ENCODE measurements around the gene NR3C1.

The NR3C1 gene

DNA sequence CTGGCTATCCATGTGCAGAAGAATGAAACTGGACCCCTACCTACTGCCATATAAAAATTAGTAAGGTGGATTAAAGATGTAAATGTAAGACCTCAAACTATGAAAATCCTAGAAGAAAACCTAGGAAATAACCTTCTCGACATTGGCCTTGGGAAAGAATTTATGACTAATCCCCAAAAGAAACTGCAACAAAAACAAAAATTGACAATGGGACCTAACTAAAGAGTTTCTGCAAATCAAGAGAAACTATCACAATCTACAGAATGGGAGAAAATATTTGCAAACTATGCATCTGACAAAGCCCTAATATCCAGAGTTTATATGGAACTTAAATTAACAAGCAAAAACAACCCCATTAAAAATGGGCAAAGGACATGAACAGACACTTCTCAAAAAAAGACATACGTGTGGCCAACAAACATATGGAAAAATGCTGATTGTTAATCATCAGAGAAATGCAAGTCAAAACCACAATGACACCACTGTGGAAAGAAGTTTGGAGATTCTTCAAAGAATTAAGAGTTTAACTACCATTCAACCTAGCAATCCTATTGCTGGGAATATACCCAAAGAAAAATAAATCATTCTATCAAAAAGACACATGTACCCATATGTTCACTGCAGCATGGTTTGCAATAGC, 98.5 kb downstream of the NR3C1 start:
- no peaks in the 10 kb centered on the region for H3K36me3 ChIP-seq (ENCODE audit: control insufficient read depth, insufficient read depth, low read length)
- no peak for TF ChIP-seq CTCF (IDR thresholded peaks at IDR 0.05)
- no peak overlapping the region for H3K27ac ChIP-seq
- no peaks in the 10 kb centered on the region for H3K27me3 ChIP-seq (ENCODE audit: control insufficient read depth, insufficient read depth, low read length)
- no peak overlapping the region for H3K9ac ChIP-seq
- no peaks in the 10 kb centered on the region for H3K9me3 ChIP-seq (ENCODE audit: control insufficient read depth, low read length)
- H3K79me2 ChIP-seq: peaks cover 4% of the 10 kb centered on the region
- H3K4me2 ChIP-seq (ENCODE audit: low read length): no peak overlapping the region
- no peak overlapping the region for H2AFZ ChIP-seq
- no peaks in the 10 kb centered on the region for H3K4me1 ChIP-seq
- no peak overlapping the region for H3K4me3 ChIP-seq (ENCODE audit: low read depth, low read length)

DNA sequence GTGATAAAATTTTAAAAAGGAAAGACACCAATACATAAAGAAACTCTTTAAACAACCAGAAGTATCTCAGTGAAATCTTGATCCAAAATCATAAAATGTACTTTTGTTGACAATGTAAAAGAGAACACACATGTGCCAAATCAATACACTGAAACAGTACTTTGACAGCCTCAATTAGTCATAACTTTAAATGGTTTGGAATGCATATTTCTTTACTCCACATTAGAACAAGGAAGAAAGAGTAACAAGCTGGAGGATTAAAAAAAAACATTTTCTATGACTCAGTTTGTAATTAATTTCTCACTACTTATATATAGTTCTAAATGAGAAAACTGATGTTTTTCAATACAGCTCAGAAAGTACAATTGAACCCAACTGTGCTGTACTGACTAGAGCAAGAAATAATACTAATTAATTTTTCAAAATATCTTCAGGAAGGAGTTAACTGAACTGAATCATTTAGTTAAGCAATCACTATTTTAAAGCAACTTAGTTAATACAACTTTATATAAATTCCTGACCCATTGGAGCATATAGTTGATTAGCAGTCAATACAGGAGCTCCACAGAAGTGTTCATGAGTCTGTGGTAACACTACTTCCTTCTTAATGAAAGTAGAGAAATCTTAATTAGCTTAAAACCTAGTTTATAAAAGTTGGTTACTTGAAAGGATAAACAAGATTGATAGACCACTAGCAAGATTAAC, 101.0 kb downstream of the NR3C1 start:
- Histone ChIP-seq H3K4me3 (ENCODE audit: low read depth, low read length) (no peak overlapping the region), H2AFZ (no peak overlapping the region), H3K9me3 (ENCODE audit: control insufficient read depth, low read length) (no peaks in the 10 kb centered on the region), H3K4me2 (ENCODE audit: low read length) (no peak overlapping the region), H3K27me3 (ENCODE audit: control insufficient read depth, insufficient read depth, low read length) (no peaks in the 10 kb centered on the region), H3K4me1 (no peaks in the 10 kb centered on the region), H3K79me2 (peaks cover 4% of the 10 kb centered on the region), H3K27ac (no peak overlapping the region), H3K9ac (no peak overlapping the region), H3K36me3 (ENCODE audit: control insufficient read depth, insufficient read depth, low read length) (no peaks in the 10 kb centered on the region)
- TF ChIP-seq CTCF (IDR thresholded peaks at IDR 0.05): no peak

- no peaks in the 10 kb centered on the region for H3K27me3 ChIP-seq (ENCODE audit: control insufficient read depth, insufficient read depth, low read length)
- no peak overlapping the region for H3K27ac ChIP-seq
- no peak for TF ChIP-seq CTCF (IDR thresholded peaks at IDR 0.05)
- H3K4me2 ChIP-seq (ENCODE audit: low read length): no peak overlapping the region
- no peak overlapping the region for H2AFZ ChIP-seq
- no peaks in the 10 kb centered on the region for H3K9me3 ChIP-seq (ENCODE audit: control insufficient read depth, low read length)
- H3K79me2 ChIP-seq: no peaks in the 10 kb centered on the region
- no peaks in the 10 kb centered on the region for H3K4me1 ChIP-seq
- H3K4me3 ChIP-seq (ENCODE audit: low read depth, low read length): no peak overlapping the region
- no peaks in the 10 kb centered on the region for H3K36me3 ChIP-seq (ENCODE audit: control insufficient read depth, insufficient read depth, low read length)
- H3K9ac ChIP-seq: no peak overlapping the region
Observed at GRCh38 chr5:143297756-143298155, 105.7 kb downstream of the NR3C1 start.

GRCh38 chr5:143290125-143290524, 113.4 kb downstream of the NR3C1 start:
- Histone ChIP-seq H3K4me1 (no peaks in the 10 kb centered on the region), H3K27ac (no peak overlapping the region)
- TF ChIP-seq CTCF (IDR thresholded peaks at IDR 0.05): no peak

DNA sequence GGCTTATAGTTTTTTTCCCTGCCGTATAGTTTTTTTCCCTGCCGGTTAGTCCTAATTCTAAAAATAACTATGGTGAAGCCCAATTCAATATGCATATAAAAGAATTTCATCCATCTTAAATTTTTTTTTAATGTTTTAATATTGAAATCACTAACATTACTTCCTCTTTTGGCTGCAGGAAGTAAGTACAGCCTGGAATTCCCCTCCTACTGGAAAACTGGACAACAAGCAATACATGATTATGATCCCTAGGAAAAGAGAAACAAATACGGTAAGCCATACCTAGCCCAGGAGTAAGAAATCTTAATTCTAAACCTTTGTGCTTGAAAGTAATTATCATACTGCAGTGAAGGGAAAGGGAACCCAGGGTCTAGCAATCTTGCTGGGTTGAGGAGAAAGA, 119.0 kb downstream of the NR3C1 start:
- H3K9ac ChIP-seq: no peak overlapping the region
- no peaks in the 10 kb centered on the region for H3K36me3 ChIP-seq (ENCODE audit: control insufficient read depth, insufficient read depth, low read length)
- H3K4me1 ChIP-seq: no peaks in the 10 kb centered on the region
- no peak overlapping the region for H3K4me3 ChIP-seq (ENCODE audit: low read depth, low read length)
- no peak overlapping the region for H3K4me2 ChIP-seq (ENCODE audit: low read length)
- no peak for TF ChIP-seq CTCF (IDR thresholded peaks at IDR 0.05)
- H3K27ac ChIP-seq: no peak overlapping the region
- no peaks in the 10 kb centered on the region for H3K27me3 ChIP-seq (ENCODE audit: control insufficient read depth, insufficient read depth, low read length)
- no peak overlapping the region for H2AFZ ChIP-seq
- H3K9me3 ChIP-seq (ENCODE audit: control insufficient read depth, low read length): no peaks in the 10 kb centered on the region
- no peaks in the 10 kb centered on the region for H3K79me2 ChIP-seq

More at GRCh38 chr5:143290125-143290524, 113.4 kb downstream of the NR3C1 start:
- Histone ChIP-seq H3K79me2 (no peaks in the 10 kb centered on the region), H3K27me3 (ENCODE audit: control insufficient read depth, insufficient read depth, low read length) (no peaks in the 10 kb centered on the region), H3K9ac (no peak overlapping the region), H3K4me3 (ENCODE audit: low read depth, low read length) (no peak overlapping the region), H2AFZ (no peak overlapping the region), H3K9me3 (ENCODE audit: control insufficient read depth, low read length) (no peaks in the 10 kb centered on the region), H3K36me3 (ENCODE audit: control insufficient read depth, insufficient read depth, low read length) (no peaks in the 10 kb centered on the region), H3K4me2 (ENCODE audit: low read length) (no peak overlapping the region)

All from parathyroid adenoma (tissue), 2 donors.